Stimulated activated CD4-positive, alpha-beta T cell treated with anti-CD3 and anti-CD28 coated beads, Interleukin-15, amount 100 ng/mL, for 24 hours (primary cell): ENCODE measurements around the gene PHYH.
A peak's percentile ranks its signal among the peaks of the same experiment; 100 is the strongest.
"Not testable (repeated sequence)": the region's sequence is repeated elsewhere in the genome, so short reads cannot be mapped to it uniquely, and the experiment has no call there.

ENCODE experiments used
- DNase-seq: peaks from one replicate; pipeline ENCODE4 v3.0.0-alpha.2; 2020

Gene PHYH

DNA sequence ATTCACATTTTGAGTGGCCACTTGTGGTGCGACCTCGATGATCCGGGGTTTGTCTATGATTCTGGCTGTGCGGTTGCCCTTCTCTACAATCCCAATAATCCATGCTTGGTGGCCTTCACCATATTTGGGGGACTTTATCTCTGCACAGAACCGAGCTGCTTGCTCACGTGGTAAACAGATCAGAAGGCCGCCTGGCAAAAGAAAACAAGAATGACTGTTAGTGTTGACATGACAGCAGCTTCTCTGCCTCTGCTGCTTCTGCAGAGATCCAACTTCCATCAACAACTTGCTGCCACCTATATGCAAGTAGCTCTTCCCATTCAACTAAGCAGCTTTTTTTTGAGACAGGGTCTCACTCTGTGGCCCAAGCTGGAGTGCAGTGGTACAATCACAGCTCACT, 19.3 kb upstream of the PHYH start:
- DNase-seq, result no peak

GRCh38 chr10:13317474-13317873, 17.6 kb upstream of the PHYH start:
- DNase-seq, result no peak

- DNase-seq, result no peak
Measured at GRCh38 chr10:13316635-13317311, 16.9 kb upstream of the PHYH start.

DNA sequence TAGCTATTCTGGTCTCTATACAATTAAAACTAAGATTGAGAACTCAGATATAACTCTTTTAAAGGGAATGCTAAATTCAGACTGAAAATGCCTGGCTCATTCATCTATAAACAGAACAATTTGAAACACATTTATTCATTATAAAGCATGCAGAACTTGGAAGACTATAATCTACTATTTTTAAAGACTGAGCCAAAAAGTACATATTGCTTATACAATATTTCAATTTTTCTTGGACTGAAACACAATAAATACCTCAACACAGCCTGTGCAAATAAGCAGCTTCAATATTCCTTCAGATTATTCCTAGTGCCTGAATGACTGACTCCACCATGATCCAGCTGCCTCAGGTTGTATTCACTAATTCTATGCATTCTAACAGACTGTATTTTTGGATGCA, 15.5 kb upstream of the PHYH start:
- no peak for DNase-seq

GRCh38 chr10:13311177-13311575, 11.3 kb upstream of the PHYH start:
- DNase-seq, result no peak

GRCh38 chr10:13310518-13311176, 10.8 kb upstream of the PHYH start:
- no peak for DNase-seq

DNA sequence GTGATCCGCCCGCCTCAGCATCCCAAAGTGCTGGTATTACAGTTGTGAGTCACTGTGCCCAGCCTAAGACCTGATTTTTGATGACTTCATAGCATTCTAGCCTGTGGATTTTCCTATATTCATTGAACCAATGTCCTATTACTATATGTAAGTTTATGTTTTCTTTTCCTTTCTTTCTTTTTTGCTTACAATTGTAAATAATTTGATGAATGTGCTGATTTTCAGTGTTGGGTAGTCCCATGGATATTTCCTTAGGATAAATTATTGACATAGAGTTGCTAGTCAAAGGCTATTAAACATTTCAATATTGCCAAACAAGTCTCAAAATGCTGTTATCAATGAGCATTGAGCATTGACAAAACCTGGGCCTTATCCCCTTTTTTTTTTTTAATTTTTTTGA, 9.9 kb upstream of the PHYH start:
- no peak for DNase-seq

GRCh38 chr10:13308096-13308495, 8.2 kb upstream of the PHYH start:
- DNase-seq, result no peak

- no peak for DNase-seq
Measured at GRCh38 chr10:13306103-13306502, 6.2 kb upstream of the PHYH start.

DNA sequence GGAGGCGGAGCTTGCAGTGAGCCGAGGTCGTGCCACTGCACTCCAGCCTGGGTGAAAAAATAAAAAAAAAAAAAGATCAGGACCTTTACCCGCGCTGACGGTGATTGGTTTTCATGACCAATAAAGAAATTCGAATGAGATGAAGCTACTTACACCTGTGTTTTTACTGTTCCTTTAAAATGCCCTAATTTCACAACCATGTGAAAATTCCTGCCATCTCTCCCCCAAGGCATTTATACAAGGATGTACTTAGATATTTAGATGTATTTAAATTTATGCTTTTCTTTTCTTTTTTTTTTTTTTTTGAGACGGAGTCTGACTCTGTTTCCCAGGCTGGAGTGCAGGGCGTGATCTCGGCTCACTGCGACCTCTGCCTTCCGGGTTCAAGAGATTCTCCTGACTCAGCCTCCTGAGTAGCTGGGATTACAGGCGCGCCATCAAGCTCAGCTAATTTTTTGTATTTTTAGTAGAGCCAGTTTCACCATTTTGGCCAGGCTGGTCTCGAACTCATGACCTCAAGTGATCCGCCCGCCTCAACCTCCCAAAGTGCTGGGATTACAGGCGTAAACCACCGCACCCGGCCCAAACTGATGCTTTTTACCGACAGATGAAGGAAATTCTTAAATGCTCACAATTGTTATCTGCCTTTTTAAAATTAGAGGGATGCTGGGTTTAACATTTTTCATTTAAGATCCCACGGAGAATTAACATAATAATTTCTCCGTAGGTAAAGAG, 3.1 kb upstream of the PHYH start:
- DNase-seq, result no peak

- no peak for DNase-seq
Measured at GRCh38 chr10:13298748-13299436, 972 bp downstream of the PHYH start.

- DNase-seq, result no peak
Measured at GRCh38 chr10:13296476-13296875, 3.4 kb downstream of the PHYH start.

GRCh38 chr10:13294784-13295183, 5.1 kb downstream of the PHYH start:
- DNase-seq, result no peak

GRCh38 chr10:13291821-13292773, 7.8 kb downstream of the PHYH start:
- no peak for DNase-seq

DNA sequence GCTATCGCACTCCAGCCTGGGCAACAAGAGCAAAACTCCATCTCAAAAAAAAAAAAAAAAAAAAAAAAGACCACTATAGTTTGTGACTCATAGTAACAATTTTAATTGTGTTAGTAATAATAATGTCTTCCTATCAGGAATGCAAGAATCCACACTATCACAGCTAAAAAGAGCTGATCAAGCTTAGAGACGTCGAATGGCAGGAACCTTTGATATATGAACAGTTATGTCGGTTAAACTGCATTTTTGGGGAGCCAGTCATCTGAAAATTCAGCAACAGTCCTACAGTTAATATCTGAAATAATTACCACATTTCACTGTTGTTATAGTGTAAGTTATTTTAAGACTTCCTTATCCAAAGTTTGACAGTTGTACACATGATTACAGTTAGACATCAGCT, 8.8 kb downstream of the PHYH start:
- DNase-seq, result no peak

DNA sequence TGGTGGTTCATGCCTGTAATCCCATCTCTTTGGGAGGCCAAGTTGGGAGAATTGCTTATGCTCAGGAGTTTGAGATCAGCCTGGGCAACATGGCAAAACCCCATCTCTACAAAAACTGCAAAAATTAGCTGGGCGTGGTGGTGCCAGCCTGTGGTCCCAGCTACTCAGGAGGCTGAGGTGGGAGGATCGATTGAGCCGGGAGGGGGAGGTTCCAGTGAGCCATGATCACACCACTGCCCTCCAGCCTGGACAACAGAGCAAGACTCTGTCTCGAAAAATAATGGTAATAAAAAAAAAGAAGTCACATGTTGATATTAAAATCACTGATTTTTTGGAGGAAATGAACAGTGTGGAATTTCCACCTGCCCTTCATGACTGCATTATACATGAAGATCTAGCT, 15.8 kb downstream of the PHYH start:
- no peak for DNase-seq

- not testable (repeated sequence) for DNase-seq
Measured at GRCh38 chr10:13282348-13282747, 17.5 kb downstream of the PHYH start.

- no peak for DNase-seq
Measured at GRCh38 chr10:13276749-13277365, 23.0 kb downstream of the PHYH start.

GRCh38 chr10:13276146-13276545, 23.7 kb downstream of the PHYH start:
- DNase-seq, result not testable (repeated sequence)

- no peak for DNase-seq
Measured at GRCh38 chr10:13272164-13272571, 27.7 kb downstream of the PHYH start.

GRCh38 chr10:13271552-13272163, 28.2 kb downstream of the PHYH start:
- DNase-seq, result peak; percentile 55
